Measurements from ENCODE around the gene CCDC134. TPM values are rescaled to one million over a fixed set of nuclear protein-coding genes. Genes with fewer than 3 reads are reported as not detected.

Gene CCDC134
- total and polyA plus RNA-seq, 2 of the 13 experiments (the other 11 are each of a cell fraction or from before 2014, with no cell fraction given): 4.8 to 17.4 TPM

DNA sequence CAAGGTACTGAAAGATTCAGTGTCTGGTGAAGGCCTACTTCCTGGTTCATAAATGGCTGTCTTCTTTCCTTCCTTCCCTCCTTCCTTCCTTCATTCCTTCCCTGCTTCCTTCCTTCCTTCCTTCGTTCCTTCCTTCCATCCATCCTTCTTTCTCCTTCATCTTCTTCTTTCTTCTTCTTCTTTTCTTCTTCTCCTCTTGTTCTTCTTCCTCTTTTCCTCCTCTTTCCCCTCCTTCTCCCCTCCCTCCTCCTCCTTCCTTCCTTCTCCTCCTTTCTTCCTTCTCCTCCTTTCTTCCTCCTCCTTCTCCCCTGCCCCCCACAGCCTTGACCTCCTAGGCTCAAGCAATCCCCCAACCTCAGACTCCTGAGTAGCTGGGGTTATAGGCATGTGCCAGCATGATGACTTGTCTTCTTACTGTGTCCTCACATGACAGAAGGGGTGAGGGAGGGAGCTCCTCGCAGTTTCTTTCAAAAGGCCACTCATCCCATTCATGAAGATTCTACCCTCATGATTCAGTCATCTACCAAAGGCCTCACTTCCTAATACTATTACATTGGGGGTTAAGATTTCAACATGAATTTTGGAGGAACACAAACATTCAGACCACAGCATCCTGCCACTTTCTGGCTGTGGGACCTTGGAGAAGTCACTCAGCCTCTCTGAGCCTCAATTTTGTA lies 22.6 kb upstream of the CCDC134 start:
- 33% methylated on average over 2 of the region's 2 CpGs for WGBS (ENCODE audit: low lambda C conversion rate)
- no peak for ATAC-seq
- ChIA-PET CTCF (ENCODE audit: low intra/inter-chr PET ratio, low total read pairs) (no interaction called here), POLR2A (interaction anchor here (1.8 kb wide), 1 partner anchor 23 kb away, joined by 5 read pairs; the partner anchor contains the start of gene CCDC134)
- Histone ChIP-seq H3K4me3 (replicated peaks in 1 of 3; ENCODE audit: insufficient read depth in 1 of 3, low read depth in 2 of 3, low read length in 3 of 3) (no peak overlapping the region), H2AFZ (ENCODE audit: low read length) (no peak overlapping the region), H3K27me3 (ENCODE audit: control insufficient read depth in 1 of 2, insufficient read depth in 2 of 2, low read length in 2 of 2) (peaks cover 0 to 4% of the 10 kb centered on the region in 2 experiments; a peak in 3 of 5 replicates), H3K4me2 (ENCODE audit: low read depth, low read length) (no peak overlapping the region), H3K4me1 (ENCODE audit: insufficient read depth, low read length) (0 out of 2 replicates have a peak, but pooled peaks cover 7% of the 10 kb centered on the region), H3K9me3 (ENCODE audit: low read length) (no peaks in the 10 kb centered on the region), H3K27ac (ENCODE audit: extremely low read length, insufficient read depth, low read length) (no peak overlapping the region), H3K79me2 (ENCODE audit: insufficient read depth, low read length) (no peaks in the 10 kb centered on the region), H3K9ac (ENCODE audit: insufficient read depth, low read depth, low read length) (no peak overlapping the region), H3K36me3 (replicated peaks in 1 of 2; ENCODE audit: control insufficient read depth in 1 of 2, insufficient read depth in 2 of 2, low read length in 2 of 2) (no peaks in the 10 kb centered on the region), H4K20me1 (ENCODE audit: insufficient read depth, low read length) (no peaks in the 10 kb centered on the region)
- no peak for DNase-seq (ENCODE audit: low spot score)
- intact Hi-C loops (cut with micrococcal nuclease; ENCODE audit: unreplicated experiment): no loop called here
- in situ Hi-C loops (cut with HindIII; ENCODE audit: extremely low pct_ligation_motif_present, low pct_unique_long_range_greater_than_20kb): no loop called here
- no peak for FAIRE-seq
- BruUV-seq (replicated peaks): no TSS peak
- TF ChIP-seq ZNF326 (CRISPR knock-in tag; IDR thresholded peaks at IDR 0.05; ENCODE audit: borderline replicate concordance) (no peak), MBD4 (IDR thresholded peaks at IDR 0.05; ENCODE audit: borderline replicate concordance, low read length) (no peak), HOMEZ (CRISPR knock-in tag; IDR thresholded peaks at IDR 0.05; ENCODE audit: low read depth) (no peak), U2AF2 (IDR thresholded peaks at IDR 0.05; ENCODE audit: low read depth, low read length) (no peak), ASH2L (IDR thresholded peaks at IDR 0.05; ENCODE audit: insufficient read length, low read depth, low read length) (no peak), SNAPC2 (CRISPR knock-in tag; IDR thresholded peaks at IDR 0.05) (no peak), STAG1 (CRISPR knock-in tag; IDR thresholded peaks at IDR 0.05) (no peak), NFKB2 (CRISPR knock-in tag; IDR thresholded peaks at IDR 0.05; ENCODE audit: borderline replicate concordance) (no peak), TFDP1 (CRISPR knock-in tag; IDR thresholded peaks at IDR 0.05; ENCODE audit: borderline replicate concordance) (no peak)
- TF ChIP-seq, protein P1, sequence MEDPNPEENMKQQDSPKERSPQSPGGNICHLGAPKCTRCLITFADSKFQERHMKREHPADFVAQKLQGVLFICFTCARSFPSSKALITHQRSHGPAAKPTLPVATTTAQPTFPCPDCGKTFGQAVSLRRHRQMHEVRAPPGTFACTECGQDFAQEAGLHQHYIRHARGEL (CRISPR knock-in tag; IDR thresholded peaks at IDR 0.05): no peak
- TF ChIP-seq, protein P2, sequence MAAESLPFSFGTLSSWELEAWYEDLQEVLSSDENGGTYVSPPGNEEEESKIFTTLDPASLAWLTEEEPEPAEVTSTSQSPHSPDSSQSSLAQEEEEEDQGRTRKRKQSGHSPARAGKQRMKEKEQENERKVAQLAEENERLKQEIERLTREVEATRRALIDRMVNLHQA (CRISPR knock-in tag; IDR thresholded peaks at IDR 0.05): no peak
- TF ChIP-seq, protein P3, sequence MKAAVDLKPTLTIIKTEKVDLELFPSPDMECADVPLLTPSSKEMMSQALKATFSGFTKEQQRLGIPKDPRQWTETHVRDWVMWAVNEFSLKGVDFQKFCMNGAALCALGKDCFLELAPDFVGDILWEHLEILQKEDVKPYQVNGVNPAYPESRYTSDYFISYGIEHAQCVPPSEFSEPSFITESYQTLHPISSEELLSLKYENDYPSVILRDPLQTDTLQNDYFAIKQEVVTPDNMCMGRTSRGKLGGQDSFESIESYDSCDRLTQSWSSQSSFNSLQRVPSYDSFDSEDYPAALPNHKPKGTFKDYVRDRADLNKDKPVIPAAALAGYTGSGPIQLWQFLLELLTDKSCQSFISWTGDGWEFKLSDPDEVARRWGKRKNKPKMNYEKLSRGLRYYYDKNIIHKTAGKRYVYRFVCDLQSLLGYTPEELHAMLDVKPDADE (CRISPR knock-in tag; IDR thresholded peaks at IDR 0.05): no peak
